Activated effector memory CD4-positive, alpha-beta T cell treated with anti-CD3 and anti-CD28 coated beads, Interleukin-2, amount 50 U/mL, for 16 hours (primary cell): ENCODE data around the gene STAT5A.
"Not testable (repeated sequence)": the region's sequence is repeated elsewhere in the genome, so short reads cannot be mapped to it uniquely, and the experiment has no call there.

Experiments used
- DNase-seq: peaks from one replicate; pipeline ENCODE4 v3.0.0-alpha.2; 2020

Gene STAT5A

GRCh38 chr17:42309986-42310786, 21.9 kb downstream of the STAT5A start:
- DNase-seq: peak; percentile 58

- DNase-seq: peak; percentile 62
Measured at GRCh38 chr17:42310787-42311215, 22.5 kb downstream of the STAT5A start.

GRCh38 chr17:42311240-42312034, 23.1 kb downstream of the STAT5A start:
- DNase-seq: peak; percentile 61

GRCh38 chr17:42312035-42312284, 23.7 kb downstream of the STAT5A start:
- DNase-seq: no peak

GRCh38 chr17:42312285-42313130, 24.2 kb downstream of the STAT5A start:
- DNase-seq: peak; percentile 91

GRCh38 chr17:42313389-42313772, 25.1 kb downstream of the STAT5A start:
- no peak for DNase-seq

- peak; percentile 72 for DNase-seq
Measured at GRCh38 chr17:42313773-42314566, 25.7 kb downstream of the STAT5A start.

GRCh38 chr17:42315402-42316156, 27.3 kb downstream of the STAT5A start:
- DNase-seq: peak; percentile 69

- DNase-seq: no peak
Measured at GRCh38 chr17:42316755-42317154, 28.5 kb downstream of the STAT5A start.

- no peak for DNase-seq
Measured at GRCh38 chr17:42317266-42317845, 29.1 kb downstream of the STAT5A start.

GRCh38 chr17:42317967-42318366, 29.7 kb downstream of the STAT5A start:
- DNase-seq: not testable (repeated sequence)

- DNase-seq: no peak
Measured at GRCh38 chr17:42321555-42321954, 33.3 kb downstream of the STAT5A start.

- DNase-seq: peak; percentile 97
Measured at GRCh38 chr17:42322382-42323267, 34.3 kb downstream of the STAT5A start.

- no peak for DNase-seq
Measured at GRCh38 chr17:42323268-42323773, 35.0 kb downstream of the STAT5A start.

GRCh38 chr17:42325026-42325425, 36.7 kb downstream of the STAT5A start:
- no peak for DNase-seq

- no peak for DNase-seq
Measured at GRCh38 chr17:42329025-42329976, 41.0 kb downstream of the STAT5A start.

GRCh38 chr17:42333053-42333452, 44.8 kb downstream of the STAT5A start:
- DNase-seq: no peak

- DNase-seq: no peak
Measured at GRCh38 chr17:42334677-42335076, 46.4 kb downstream of the STAT5A start.

GRCh38 chr17:42337442-42337841, 49.1 kb downstream of the STAT5A start:
- DNase-seq: peak; percentile 88
